DND-41 (cell line): ENCODE measurements around the gene ASF1B.
A peak's percentile ranks its signal among the peaks of the same experiment; 100 is the strongest.

Source experiments
- EZH2 ChIP-seq: IDR thresholded peaks from 3 replicates; pipeline ENCODE4 v1.6.1; 2012; ENCODE audit warnings: borderline replicate concordance, low read depth, mild to moderate bottlenecking, moderate library complexity, low read length, inconsistent platforms; ENCODE audit not compliant: severe bottlenecking
- TF ChIP-seq, protein P1 (sequence below): IDR thresholded peaks from 2 replicates; pipeline ENCODE4 v1.5.1; 2012; ENCODE audit warnings: borderline replicate concordance, low read length, moderate library complexity, mild to moderate bottlenecking; ENCODE audit not compliant: poor library complexity, severe bottlenecking; ENCODE audit errors: extremely low read depth

DNA sequence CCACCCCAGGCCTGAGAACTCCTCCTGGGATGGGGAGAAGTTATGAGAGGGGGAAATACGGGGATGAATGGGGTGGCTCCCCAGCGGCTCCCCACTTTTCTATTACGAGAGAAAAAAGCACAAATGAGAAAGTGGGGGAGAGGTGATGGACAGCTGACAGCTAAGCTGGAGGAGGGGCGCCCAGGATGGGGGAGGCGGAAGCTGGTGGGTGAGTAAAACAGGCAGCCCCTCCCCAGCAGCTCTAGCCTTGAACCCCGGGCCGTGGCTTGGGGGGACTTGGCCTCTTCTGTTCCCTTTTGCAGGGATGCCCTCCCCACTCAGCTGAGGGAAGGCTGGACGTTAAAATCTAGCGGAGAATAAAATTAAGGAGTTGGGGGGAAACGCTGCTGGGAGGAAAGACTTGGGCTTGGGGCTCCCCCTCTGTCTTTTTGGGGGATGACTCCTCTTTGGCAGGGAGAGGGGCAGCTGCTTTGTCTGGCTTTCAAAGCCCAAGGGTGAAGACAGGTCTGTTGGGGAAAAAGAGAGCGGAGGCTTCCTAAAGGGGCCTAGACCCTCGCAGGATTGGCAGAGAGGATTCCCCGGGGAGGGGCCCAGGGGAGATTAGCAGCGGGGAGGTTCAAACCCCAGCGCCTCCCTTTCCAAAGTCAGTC is 44.5 kb downstream of the ASF1B start:
- TF ChIP-seq, protein P1, sequence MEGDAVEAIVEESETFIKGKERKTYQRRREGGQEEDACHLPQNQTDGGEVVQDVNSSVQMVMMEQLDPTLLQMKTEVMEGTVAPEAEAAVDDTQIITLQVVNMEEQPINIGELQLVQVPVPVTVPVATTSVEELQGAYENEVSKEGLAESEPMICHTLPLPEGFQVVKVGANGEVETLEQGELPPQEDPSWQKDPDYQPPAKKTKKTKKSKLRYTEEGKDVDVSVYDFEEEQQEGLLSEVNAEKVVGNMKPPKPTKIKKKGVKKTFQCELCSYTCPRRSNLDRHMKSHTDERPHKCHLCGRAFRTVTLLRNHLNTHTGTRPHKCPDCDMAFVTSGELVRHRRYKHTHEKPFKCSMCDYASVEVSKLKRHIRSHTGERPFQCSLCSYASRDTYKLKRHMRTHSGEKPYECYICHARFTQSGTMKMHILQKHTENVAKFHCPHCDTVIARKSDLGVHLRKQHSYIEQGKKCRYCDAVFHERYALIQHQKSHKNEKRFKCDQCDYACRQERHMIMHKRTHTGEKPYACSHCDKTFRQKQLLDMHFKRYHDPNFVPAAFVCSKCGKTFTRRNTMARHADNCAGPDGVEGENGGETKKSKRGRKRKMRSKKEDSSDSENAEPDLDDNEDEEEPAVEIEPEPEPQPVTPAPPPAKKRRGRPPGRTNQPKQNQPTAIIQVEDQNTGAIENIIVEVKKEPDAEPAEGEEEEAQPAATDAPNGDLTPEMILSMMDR = peak; percentile 28
- no peak for TF ChIP-seq EZH2
